ENCODE data around the gene ANKMY1. TPM values are rescaled to one million over a fixed set of nuclear protein-coding genes. Genes with fewer than 3 reads are reported as not detected.

Gene ANKMY1
- total and polyA plus RNA-seq, 2 of the 13 experiments (the other 11 are each of a cell fraction or from before 2014, with no cell fraction given) = 11.7 to 18.8 TPM

GRCh38 chr2:240569998-240570530, 12.3 kb upstream of the ANKMY1 start:
- TF ChIP-seq ZNF737 (CRISPR knock-in tag; IDR thresholded peaks at IDR 0.05; ENCODE audit: borderline replicate concordance) = 0 out of 2 replicates have a peak, but pooled peaks have one; percentile 36
- TF ChIP-seq ZNF34 (CRISPR knock-in tag; IDR thresholded peaks at IDR 0.05; ENCODE audit: borderline replicate concordance) = no peak
- TF ChIP-seq TEAD3 (CRISPR knock-in tag; optimal IDR thresholded peaks at IDR 0.05; ENCODE audit: borderline replicate concordance) = peak; percentile 20
- no peak for TF ChIP-seq CBX1 (IDR thresholded peaks at IDR 0.05; ENCODE audit: low read depth)
- TF ChIP-seq AGO2 (optimal IDR thresholded peaks at IDR 0.05; ENCODE audit: low read depth, low read length) = peak; percentile 59
- peak; percentile 57; the same call in 1 of the 2 replicates for TF ChIP-seq DZIP1 (CRISPR knock-in tag; IDR thresholded peaks at IDR 0.05)
- TF ChIP-seq NFE2L2 (IDR thresholded peaks at IDR 0.05; ENCODE audit: low read length) = no peak
- TF ChIP-seq ZNF629 (CRISPR knock-in tag; conservative IDR thresholded peaks at IDR 0.05) = no peak
- TF ChIP-seq ZNF207 (IDR thresholded peaks at IDR 0.05; ENCODE audit: borderline replicate concordance) = no peak
- Histone ChIP-seq H3K79me2 (ENCODE audit: insufficient read depth, low read length) (peaks cover 22% of the 10 kb centered on the region), H3K27me3 (ENCODE audit: control insufficient read depth in 1 of 2, insufficient read depth in 2 of 2, low read length in 2 of 2) (no peaks in the 10 kb centered on the region; a peak in 1 of 5 replicates), H3K9me3 (ENCODE audit: low read length) (no peaks in the 10 kb centered on the region), H4K20me1 (ENCODE audit: insufficient read depth, low read length) (no peaks in the 10 kb centered on the region; the same call in 1 of the 2 replicates), H3K4me1 (ENCODE audit: insufficient read depth, low read length) (peaks cover 40% of the 10 kb centered on the region), H3K27ac (ENCODE audit: extremely low read length, insufficient read depth, low read length) (no peak overlapping the region), H3K9ac (ENCODE audit: insufficient read depth, low read depth, low read length) (peak overlapping the region; percentile 77; the same call in 1 of the 2 replicates), H3K36me3 (replicated peaks in 1 of 2; ENCODE audit: control insufficient read depth in 1 of 2, insufficient read depth in 2 of 2, low read length in 2 of 2) (peaks cover 0 to 8% of the 10 kb centered on the region in 2 experiments; a peak in 3 of 5 replicates), H3K4me3 (replicated peaks in 1 of 3; ENCODE audit: insufficient read depth in 1 of 3, low read depth in 2 of 3, low read length in 3 of 3) (peak overlapping the region in 1 of 3 experiments; percentile 79; a peak in 1 of 6 replicates), H2AFZ (ENCODE audit: low read length) (no peak overlapping the region), H3K4me2 (ENCODE audit: low read depth, low read length) (peak overlapping the region; percentile 90)
- WGBS (ENCODE audit: low lambda C conversion rate) = 96% methylated on average over 8 of the region's 15 CpGs
- no TSS peak for BruUV-seq (replicated peaks)
- ChIA-PET CTCF (ENCODE audit: low intra/inter-chr PET ratio, low total read pairs) (no interaction called here), POLR2A (interaction anchor here (4.0 kb wide), 1 partner anchor 10 kb away, joined by 42 read pairs; no protein-coding TSS in a partner anchor)
- DNase-seq (ENCODE audit: low spot score) (no peak), FAIRE-seq (no peak), ATAC-seq (no peak)
- intact Hi-C loops (cut with micrococcal nuclease; ENCODE audit: unreplicated experiment) (no loop called here), in situ Hi-C loops (cut with HindIII; ENCODE audit: extremely low pct_ligation_motif_present, low pct_unique_long_range_greater_than_20kb) (loop anchor here (25.0 kb wide), 1 partner anchor 642 kb away; no protein-coding TSS in a partner anchor)

Measured in HepG2 (cell line).